ENCODE data around the gene INTS1.

DNA sequence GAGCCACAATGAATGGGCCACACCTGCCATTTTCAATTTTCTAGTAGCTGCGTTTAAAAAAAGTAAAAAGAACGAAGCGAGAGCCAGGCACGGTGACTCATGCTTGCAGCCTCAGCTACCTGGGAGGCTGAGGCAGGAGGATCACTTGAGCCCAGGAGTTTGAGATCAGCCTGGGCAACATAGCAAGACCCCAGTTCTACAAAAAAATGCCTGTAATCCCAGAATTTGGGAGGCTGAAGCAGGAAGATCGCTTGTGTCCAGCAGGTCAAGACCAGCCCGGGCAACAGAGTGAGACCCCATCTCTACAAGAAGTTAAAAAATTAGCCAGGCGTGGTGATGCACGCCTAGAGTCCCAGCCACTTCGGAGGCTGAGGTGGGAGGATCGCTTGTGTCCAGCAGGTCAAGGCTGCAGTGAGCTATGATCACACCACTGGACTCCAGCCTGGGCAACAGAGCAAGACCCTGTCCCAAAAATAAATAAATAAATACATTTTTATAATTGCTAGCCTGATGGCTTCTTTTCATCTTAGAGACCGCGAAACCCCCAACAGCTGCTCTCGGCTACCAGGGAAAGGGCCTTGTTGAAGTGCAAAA lies 77.0 kb downstream of the INTS1 start:
- TF ChIP-seq, protein P1, sequence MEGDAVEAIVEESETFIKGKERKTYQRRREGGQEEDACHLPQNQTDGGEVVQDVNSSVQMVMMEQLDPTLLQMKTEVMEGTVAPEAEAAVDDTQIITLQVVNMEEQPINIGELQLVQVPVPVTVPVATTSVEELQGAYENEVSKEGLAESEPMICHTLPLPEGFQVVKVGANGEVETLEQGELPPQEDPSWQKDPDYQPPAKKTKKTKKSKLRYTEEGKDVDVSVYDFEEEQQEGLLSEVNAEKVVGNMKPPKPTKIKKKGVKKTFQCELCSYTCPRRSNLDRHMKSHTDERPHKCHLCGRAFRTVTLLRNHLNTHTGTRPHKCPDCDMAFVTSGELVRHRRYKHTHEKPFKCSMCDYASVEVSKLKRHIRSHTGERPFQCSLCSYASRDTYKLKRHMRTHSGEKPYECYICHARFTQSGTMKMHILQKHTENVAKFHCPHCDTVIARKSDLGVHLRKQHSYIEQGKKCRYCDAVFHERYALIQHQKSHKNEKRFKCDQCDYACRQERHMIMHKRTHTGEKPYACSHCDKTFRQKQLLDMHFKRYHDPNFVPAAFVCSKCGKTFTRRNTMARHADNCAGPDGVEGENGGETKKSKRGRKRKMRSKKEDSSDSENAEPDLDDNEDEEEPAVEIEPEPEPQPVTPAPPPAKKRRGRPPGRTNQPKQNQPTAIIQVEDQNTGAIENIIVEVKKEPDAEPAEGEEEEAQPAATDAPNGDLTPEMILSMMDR (IDR thresholded peaks at IDR 0.05), result no peak
- no peak for TF ChIP-seq POLR2A (IDR thresholded peaks at IDR 0.05)
